KG1 (cell line): ENCODE data around the gene TRDMT1.
"Not testable (repeated sequence)": the region's sequence is repeated elsewhere in the genome, so short reads cannot be mapped to it uniquely, and the experiment has no call there.

Experiments
- DNase-seq: peaks from one replicate; lab custom pipeline; 2025; lab: John Stamatoyannopoulos, UW

TRDMT1 gene

DNA sequence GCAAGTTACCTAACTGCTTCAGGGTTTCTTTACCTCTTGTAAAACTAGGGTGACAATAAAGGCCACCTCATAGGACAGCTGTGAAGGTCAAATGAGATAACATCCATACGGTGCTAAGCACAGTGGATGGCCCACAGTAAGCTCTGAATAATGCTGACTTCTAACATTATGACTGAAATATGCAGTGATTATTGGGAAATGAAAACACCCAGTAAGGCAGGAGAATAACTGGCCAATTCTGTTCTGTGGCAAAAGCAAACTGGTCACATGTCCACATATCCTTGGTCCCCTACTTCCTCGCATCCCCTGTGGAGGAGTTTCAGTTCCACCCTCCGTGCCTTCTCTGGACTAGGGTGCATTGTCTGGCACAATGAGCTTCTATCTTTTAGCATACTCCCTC is 73.2 kb downstream of the TRDMT1 start:
- no peak for DNase-seq

DNA sequence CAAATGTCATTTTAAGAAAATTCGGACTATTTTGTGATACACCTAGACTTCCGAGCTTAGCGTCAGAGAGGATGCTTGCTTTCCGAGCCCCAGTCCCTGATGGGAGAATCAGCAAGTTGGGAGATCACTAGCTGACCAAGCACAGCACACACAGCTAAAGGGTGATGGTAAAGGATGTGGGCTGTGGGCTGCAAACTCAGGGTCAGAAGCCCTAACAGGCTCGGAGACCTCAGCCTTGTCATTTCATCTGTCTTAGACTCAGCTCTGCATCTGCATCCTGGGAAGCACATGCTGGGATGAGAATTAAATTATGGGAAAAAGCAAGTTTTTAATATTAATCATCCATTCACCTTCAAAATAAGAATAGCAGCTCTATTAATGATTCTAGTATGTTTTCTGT is 75.1 kb downstream of the TRDMT1 start:
- no peak for DNase-seq

DNA sequence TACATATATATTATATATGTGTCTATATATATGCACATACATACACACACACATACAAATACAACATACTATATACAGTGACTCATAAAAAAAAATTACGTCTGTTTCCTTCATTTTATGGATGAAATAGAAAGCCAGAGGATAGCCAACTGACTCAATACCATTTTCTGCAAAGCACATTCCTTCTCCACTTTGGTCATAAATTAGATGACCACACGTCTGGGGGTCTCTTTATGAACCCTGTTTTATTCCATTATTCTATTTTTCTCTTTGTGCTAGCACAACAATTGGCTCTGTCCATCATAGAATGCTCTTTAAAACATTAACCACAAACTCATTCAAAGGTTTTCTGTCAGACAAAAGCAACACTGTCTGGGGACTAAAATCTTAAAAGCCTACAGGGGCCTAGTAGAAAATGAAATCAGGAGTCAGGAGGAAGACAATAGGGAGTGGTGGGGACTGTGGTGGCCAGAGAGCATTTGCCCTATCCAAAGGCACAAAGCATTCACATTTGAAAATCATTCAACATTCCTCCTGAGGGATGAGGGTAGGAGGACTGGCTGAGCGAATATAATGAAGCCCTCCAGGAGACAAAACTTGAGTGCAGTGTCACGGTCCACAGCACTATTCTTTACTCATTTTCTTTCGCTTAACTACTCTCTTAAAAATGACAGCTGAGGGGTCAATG is 76.1 kb downstream of the TRDMT1 start:
- no peak for DNase-seq

DNA sequence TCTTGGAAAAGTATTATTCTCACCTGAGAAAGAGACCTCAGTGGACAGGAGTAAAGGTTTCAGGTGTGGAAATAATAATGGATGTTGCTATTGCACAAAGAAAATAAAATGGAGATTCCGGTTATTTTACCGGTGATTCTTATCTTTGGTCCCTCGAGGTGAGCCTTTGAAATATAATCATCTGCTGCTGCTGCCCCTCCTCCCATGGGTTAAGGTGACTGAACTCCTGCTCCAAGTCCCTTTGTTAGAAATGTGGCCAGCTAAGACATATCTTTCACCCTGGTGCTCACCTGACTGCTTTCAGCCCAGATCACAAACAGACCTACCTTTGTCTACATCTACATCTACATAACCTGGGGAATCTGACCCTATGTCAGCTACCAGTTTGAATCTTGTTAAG is 77.5 kb downstream of the TRDMT1 start:
- no peak for DNase-seq

DNA sequence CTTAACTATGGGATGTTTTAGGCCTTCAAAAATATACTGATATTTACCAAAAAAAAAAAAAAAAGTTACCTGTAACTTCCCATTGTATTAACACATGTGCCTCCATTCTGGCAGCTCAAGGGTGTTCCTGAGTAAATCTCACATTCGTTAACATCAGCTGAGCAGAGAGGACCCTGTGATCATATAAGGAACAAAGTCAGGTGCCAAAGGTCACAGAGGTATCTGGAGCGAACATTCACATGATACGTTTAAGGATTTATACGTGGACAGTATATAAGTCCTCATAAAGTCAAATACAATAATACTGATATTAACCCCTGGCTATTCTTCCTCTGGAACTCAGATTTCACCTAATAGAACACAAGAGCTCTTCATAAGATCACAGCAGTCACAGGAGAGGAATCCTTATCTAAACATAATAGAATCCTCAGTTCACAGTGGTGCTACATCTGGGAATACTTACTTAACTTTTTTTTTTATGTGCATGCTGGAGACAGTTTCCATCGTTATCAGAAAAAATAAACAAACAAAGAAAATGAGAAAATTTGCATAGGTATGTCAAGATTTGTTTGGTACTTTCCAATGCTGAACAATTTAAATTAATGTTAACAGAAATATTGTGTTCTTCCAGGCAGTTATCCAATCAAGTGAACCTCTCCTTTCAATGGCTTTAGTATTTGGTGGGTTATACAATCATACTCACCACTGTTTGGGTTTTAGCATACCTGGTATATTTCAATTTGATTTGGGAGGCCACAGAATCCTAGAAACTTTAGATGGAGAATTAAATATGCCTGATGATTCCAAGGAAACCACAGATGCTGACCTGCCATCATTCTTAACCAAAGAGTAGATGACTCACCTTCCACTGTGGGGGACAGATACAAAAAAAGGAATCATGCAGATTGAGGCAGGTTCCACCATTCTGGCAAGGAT is 78.5 kb downstream of the TRDMT1 start:
- no peak for DNase-seq

DNA sequence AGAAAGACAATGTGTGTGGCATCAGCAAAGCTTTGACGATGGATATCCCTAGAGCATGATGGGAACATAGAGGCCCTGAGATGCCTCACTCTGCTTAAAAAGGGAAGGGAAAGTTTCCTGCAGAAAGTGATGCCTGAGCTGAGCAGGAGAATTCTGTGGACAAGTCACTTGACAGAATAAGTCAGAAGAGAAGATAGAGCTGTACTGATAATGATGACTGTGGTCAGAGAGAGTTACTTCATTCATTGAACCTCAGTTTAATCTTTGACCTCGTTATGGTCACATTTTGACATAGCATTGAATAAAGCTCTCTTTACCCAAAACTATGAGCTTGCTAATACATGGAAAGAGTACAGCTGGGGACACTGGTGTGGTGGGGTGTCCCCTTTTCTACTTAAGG is 79.4 kb downstream of the TRDMT1 start:
- no peak for DNase-seq

DNA sequence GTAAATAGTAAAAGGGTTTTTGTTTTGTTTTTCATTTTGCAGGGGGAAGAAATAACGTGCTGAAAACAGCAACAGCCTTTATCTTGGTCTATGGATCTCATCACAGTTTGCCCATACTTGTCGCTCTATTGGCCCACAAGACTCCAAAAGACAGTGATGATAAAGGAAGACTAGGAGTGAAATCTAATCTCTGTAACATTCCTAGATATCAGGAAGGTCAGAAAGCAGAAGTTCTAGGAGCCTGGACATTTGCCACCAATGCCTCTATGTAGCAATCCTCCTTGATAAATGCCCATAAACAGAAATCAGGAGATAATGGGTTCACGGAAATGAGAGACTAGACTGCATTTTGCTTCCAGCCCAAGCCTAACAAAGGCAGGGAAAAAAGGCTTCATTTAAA is 80.8 kb downstream of the TRDMT1 start:
- DNase-seq = no peak

DNA sequence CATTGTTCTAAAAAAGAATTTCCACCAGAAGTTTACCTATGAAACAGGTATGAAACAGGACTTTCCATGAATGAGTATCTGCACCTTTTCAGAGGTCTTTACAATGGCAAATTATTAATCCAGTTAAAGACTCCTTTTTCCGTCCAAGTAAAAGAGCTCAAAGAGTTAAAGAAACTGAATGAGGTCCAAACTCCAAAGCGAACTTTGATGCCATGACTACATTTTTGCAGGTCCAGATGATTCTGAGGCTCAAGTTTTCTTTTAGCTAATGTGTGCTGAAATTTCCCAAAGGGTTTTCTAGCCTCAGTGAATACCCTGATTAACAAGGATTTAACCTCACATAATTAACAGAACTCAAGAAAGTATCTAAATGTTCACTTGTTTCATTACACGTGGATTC is 81.6 kb downstream of the TRDMT1 start:
- no peak for DNase-seq

DNA sequence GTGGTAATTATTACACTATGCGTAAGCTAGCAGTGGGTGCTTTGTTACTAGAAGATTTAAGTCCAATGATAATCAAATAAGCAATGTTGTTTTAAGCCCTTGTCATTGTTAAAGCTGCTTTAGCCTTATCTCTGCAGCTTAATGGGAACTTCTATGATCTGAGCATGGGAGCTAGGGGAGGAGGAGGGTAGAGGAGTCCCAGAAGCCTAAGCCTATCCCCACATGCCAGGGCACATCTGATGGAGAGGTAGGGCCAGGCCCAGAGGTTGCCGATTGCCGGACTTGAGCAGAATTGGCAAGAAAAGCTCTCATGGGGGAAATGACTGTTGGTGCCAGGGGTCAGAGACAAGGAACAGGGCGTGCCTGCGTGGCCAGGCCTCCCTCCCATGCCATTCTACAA is 85.3 kb downstream of the TRDMT1 start:
- no peak for DNase-seq

DNA sequence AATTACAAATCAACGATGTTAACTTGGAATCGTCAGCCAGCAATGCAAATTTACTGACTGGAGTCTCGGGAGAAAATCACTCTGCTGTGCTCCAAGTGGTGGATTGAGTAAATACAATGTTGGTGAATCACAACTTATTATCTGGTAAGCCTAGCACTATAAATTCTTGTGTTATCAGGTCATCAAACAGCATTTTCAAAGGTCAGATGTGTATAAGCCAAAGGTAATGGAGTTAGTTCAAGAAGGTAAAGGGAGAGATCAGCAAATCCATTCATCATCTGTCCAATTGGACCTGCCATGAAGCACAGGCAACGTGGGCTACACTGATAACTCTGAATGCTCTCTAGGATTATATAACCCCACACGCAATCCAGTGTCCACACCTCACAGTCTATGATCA is 85.8 kb downstream of the TRDMT1 start:
- no peak for DNase-seq

DNA sequence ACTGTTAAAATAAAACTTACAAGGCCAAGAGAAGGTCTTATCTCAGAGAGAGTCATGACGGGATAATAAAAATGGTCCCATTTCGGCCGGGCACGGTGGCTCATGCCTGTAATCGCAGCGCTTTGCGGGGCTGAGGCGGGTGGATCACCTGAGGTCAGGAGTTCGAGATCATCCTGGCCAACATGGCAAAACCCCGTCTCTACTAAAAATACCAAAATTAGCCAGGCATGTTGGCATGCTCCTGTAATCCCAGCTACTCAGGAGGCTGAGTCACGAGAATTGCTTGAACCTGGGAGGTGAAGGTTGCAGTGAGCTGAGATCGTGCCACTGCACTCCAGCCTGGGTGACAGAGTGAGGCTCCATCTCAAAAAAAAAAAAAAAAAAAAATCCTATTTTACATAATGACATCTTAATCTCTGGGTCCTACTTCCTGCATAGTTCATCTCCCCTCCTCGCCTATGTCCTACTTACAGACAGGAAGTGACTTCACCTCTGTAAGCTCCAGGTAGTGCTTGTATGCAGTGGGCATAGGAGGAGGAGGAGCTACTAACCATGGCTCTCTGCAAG is 86.5 kb downstream of the TRDMT1 start:
- not testable (repeated sequence) for DNase-seq

DNA sequence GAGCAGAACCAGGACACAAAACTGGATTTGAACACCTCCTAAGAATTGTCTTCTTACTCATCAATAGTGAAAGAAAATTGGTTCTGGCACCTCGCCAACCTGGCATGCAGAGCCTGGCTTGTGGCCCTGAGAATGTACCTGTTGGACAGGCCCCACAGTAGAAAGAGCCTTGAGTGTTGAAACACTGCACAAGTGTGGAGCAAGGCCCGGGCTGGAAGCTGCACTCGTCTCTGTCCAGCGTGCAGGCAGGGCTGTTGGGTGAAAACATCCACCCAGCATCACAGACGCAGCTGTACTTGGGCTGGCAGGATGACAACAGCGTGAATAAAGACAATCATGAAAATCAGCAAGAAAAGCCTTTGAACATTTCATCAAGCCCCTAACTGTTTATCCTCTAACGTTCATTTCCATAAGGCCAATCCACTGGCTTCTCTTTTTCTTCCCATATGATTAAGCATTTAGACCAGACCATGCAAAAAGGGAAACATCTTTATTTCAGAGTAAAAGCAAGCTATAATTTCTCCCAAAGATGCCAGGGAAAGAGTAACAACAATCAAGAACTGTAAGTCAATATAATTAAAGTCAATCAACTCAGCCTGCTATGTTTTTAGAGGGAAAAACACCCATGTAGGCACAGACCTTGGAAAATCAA is 87.5 kb downstream of the TRDMT1 start:
- DNase-seq = no peak

DNA sequence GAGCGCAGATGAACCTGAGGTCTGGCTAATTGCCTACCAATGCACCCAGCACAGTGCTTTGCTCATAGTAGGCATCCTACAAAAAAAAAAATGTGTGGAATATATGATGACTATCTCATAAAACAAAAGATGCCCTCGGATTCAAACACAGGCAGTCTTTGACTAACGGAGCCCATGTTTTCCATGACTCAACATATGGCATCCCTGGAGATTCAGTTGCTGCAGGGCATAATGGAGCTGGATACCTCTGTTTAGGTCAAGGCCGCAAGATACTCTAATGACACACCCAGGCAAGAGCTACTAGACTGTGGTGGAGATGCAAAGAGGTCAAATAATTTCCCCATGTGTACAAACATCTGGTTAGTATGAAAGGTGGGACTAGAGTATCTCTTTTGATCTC is 88.1 kb downstream of the TRDMT1 start:
- DNase-seq = no peak

DNA sequence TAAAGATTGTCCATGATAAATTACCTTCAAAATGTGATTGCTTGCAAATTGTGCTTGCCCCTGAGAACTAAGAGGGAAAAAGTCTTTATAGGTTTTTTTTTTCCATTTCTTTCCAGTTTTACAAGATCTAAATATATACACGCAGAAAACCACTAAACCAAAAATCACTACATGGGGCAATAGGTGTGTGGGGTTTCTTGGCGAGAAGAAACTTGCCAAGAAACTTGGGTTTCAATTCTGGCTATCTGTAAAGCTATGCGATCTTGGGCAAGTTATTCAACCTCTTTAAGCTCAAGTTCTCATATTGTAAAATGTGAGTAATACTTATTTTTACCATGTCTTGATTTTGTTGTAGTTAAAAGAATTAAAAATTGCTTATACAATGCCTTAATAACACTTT is 88.9 kb downstream of the TRDMT1 start:
- no peak for DNase-seq

DNA sequence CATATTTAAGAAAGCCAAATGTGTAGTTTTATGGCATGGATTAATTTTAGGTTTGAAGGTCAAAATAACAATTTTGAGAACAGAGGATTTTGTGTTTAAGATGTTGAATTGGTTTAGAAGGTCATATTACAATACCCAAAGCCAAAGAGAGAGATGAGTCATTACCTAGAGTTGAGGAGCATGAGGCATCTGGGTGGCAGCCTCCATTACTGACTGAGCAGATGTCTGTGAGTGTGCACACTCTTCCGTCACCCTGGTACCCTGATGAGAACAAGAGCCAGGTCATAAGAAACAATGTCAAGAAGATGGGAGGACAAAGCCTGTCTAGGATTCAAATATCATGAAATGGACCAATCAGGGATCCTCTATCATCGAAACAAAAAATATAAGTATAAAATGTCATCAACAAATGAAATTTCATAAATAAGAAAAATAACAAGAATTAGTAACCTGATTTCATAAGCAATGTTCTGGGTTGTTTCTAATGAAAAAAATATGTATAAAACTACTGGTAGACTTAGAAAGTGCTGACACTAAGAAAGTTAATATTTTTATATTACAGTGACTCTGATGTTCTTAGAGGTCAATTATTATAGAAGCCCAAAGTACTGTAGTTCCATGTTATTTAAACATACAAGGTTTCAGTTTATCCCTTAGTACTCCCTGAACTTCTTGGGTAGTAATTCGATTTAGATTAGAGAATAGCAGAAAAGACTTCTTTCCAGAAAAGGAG is 91.8 kb downstream of the TRDMT1 start:
- no peak for DNase-seq

DNA sequence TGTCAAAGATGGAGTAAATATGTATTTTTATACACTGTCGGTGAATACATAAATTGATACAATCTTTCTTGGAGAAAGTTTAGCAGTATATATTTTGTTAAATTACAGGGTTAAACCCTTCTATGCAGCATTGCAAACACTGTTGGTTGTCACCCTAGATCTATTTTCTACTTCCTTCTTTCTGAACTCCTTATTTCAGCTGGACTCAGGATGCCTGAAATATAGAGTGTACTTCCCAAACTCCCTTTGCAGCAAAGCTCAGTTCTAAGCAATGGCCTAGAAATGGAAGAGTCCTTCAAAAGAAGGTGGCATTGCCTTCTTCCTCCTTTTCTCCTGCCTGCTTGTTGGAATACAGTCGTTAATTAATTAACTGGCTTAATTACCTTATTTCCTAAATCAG is 92.4 kb downstream of the TRDMT1 start:
- DNase-seq = no peak

DNA sequence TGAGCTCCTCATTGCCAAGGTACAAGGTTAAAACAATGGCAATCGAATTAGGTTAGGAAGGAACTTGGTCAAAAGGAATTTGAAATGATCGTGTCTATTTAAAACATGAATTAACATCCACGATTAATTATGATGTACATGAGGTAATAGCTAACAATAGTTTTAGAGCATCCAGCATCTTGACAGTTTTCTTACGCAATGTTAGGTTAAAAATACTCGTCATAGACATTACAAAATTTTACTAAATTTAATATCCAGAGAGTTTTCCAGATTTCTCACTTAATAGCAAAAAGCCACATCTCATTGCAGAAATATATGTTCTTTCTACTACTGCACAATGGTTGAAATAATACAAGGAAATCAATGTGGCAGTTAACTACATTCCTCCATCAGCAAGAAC is 94.5 kb downstream of the TRDMT1 start:
- DNase-seq = no peak

DNA sequence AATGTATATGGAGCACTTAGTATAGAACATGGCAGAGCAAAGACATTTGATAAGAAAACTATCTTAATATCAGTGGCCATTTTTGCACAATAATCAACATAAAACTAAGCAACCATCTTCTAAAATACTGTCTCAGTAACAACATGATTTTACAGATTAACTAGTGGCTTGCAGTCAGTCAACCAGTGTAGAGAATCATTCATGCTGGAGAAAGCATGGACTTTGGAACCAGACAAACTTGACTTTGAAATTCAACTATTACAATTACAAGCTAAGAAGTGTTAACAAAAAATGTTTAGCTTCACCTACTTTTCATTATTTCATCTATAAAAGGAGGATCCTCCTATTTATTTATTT is 99.6 kb downstream of the TRDMT1 start:
- DNase-seq = no peak

DNA sequence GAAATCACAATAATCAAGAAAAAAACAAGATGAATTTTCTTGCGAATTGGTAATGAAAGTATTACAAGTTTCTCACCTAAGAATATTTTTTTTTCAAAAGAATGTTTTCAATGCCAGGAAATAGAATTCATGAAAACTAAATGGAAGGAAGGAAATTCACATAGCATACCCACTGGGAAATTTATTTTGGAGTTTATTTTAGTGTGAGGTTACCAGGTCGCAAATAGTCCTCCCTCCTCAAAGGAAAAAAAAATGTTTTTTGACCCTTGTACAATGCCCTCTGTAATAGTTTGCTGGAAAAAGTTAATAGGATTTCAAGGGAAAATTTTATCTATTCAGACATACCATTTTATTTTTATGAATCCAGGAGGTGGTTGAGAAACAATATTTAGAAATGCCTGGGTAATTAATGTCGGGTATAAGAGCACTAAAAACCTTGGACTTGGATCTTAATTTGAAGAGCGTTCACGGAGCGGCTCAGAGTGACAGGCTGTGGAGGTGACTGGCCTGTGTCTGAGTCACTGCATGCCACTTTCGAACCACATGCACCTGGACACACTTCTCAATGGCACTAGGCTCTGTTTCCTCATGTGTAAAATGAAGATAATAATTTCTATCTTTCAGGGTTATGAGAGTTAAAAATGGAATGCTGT is 100.1 kb downstream of the TRDMT1 start:
- DNase-seq = no peak

DNA sequence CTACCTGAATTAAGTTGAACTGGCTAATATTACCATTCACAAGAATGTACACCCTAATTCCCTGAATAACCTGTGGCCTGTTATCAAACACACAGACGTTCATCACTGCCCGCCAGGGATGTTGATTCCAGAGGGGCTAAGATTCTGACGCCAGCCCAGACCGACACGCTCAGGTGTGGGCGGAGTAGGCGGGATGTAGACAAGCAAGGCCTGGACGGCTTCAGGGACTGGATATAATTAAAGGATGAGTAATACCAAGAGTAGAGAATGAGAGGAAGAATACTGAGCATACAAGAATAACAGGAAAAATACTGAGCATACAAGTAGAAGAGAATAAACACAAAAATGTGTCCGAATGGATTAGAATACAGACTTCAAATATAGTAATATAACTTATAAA is 100.9 kb downstream of the TRDMT1 start:
- no peak for DNase-seq

DNA sequence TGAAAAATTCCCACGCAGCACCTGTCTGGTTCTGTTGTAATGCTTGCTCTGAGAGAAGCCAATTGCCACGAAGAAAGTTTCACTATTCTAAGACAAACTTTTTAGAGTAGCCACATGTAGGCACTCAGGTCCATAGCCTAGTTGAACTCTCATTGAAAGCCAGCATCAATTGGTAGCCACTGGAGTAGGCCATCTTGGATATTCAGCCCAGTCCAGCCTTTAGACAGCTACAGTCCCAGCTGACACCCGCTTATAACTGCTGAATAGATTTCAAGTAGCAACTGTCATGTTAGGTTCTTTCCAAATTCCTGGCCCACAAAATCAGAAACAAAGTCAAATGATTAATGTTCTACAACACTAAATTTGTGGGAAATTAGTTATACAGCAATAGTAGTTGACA is 103.5 kb downstream of the TRDMT1 start:
- DNase-seq = no peak
